Keratinocyte (primary cell): ENCODE data around the gene MPO. TPM values are rescaled to one million over a fixed set of nuclear protein-coding genes. Genes with fewer than 3 reads are reported as not detected.

Experiments used
- DNase-seq: peaks from one replicate; pipeline ENCODE4 v3.0.0-alpha.2; 2011; ENCODE audit warnings: low read depth, missing footprints, low spot score
- FAIRE-seq: peaks from 2 replicates; lab custom pipeline; 2011; peaks lifted over from hg19 to GRCh38; lab: Jason Lieb, UNC
- H2AFZ ChIP-seq: 2 replicates; pipeline ENCODE4 v1.6.0; 2012; ENCODE audit warnings: low read length, control low read depth, inconsistent platforms; ENCODE audit not compliant: control insufficient read depth
- H3K27ac ChIP-seq: 2 replicates; pipeline ENCODE4 v1.5.1; 2011; ENCODE audit warnings: low read length; ENCODE audit not compliant: control insufficient read depth, insufficient read depth
- H3K27me3 ChIP-seq: 3 replicates; pipeline ENCODE4 v1.6.0; 2011; ENCODE audit warnings: low read length; ENCODE audit not compliant: control insufficient read depth, insufficient read depth; ENCODE audit errors: extremely low read depth
- H3K36me3 ChIP-seq, 2 experiments: 2 replicates in 1 of 2; 3 replicates in 1 of 2; pipeline ENCODE4 v1.5.1; 2011; ENCODE audit warnings: low read length in 2 of 2, mild to moderate bottlenecking in 1 of 2; ENCODE audit not compliant: control insufficient read depth in 2 of 2, insufficient read depth in 2 of 2; ENCODE audit errors: extremely low read depth in 1 of 2
- H3K4me1 ChIP-seq: 3 replicates; pipeline ENCODE4 v1.5.1; 2011; ENCODE audit warnings: low read length; ENCODE audit not compliant: control insufficient read depth, insufficient read depth; ENCODE audit errors: extremely low read depth
- H3K4me2 ChIP-seq: 3 replicates; pipeline ENCODE4 v1.6.0; 2011; ENCODE audit warnings: low read depth, low read length; ENCODE audit not compliant: control insufficient read depth, insufficient read depth; ENCODE audit errors: extremely low read depth
- H3K4me3 ChIP-seq, 3 experiments: fragments of 200-600 bp in 1 of 3; sonication (generic) in 1 of 3; 2 replicates in 2 of 3; 3 replicates in 1 of 3; pipeline ENCODE4 v1.5.1; 2011 to 2016; ENCODE audit warnings: low read length in 3 of 3, mild to moderate bottlenecking in 3 of 3, control low read depth in 2 of 3, inconsistent platforms in 1 of 3, low read depth in 1 of 3, mixed read lengths in 1 of 3, mixed run types in 1 of 3, moderate library complexity in 1 of 3; ENCODE audit not compliant: control insufficient read depth in 2 of 3, insufficient read depth in 2 of 3; ENCODE audit errors: extremely low read depth in 1 of 3
- H3K79me2 ChIP-seq: 2 replicates; pipeline ENCODE4 v1.6.0; 2012; ENCODE audit warnings: low read length; ENCODE audit not compliant: control insufficient read depth, insufficient read depth
- H3K9ac ChIP-seq: 3 replicates; pipeline ENCODE4 v1.6.0; 2011; ENCODE audit warnings: low read length; ENCODE audit not compliant: control insufficient read depth, insufficient read depth; ENCODE audit errors: extremely low read depth
- H3K9me1 ChIP-seq: 3 replicates; pipeline ENCODE4 v1.6.0; 2011; ENCODE audit warnings: low read length; ENCODE audit not compliant: control insufficient read depth, insufficient read depth; ENCODE audit errors: extremely low read depth
- H3K9me3 ChIP-seq: 2 replicates; pipeline ENCODE4 v1.5.1; 2012; ENCODE audit warnings: low read depth, low read length; ENCODE audit not compliant: control insufficient read depth
- H4K20me1 ChIP-seq: 3 replicates; pipeline ENCODE4 v1.6.0; 2011; ENCODE audit warnings: low read length; ENCODE audit not compliant: control insufficient read depth, insufficient read depth; ENCODE audit errors: extremely low read depth
- EZH2 ChIP-seq: IDR thresholded peaks from one replicate; pipeline ENCODE4 v1.6.1; 2012; ENCODE audit warnings: inconsistent platforms, mild to moderate bottlenecking, low read length, moderate library complexity
- dilution Hi-C: fragments of 300-500 bp; cut with MboI; formaldehyde crosslinking; loops from one replicate; pipeline ENCODE4 v1.7.0; 2020; ENCODE audit warnings: low sequenced_read_pairs; ENCODE audit not compliant: extremely low pct_ligation_motif_present
- polyA plus RNA-seq, 5 experiments: library from polyadenylated mRNA; depleted of rRNA in 3 of 5; stranded (reverse) in 3 of 5; stranded (forward) in 1 of 5; unstranded in 1 of 5; fragments of >200 nt; gene quantifications; 1 replicate in 1 of 5; 2 replicates in 3 of 5; 3 replicates in 1 of 5; pipeline versions ENCODE4 v1.2.1 to v1.2.3, GENCODE V29; 2011 to 2012; ENCODE audit warnings: missing spikeins in 2 of 5, low read depth in 1 of 5, low replicate concordance in 1 of 5
- TF ChIP-seq, protein P1 (sequence below), 3 experiments: IDR thresholded peaks in 1 of 3; conservative IDR thresholded peaks in 1 of 3; optimal IDR thresholded peaks in 1 of 3; 2 replicates in 2 of 3; 3 replicates in 1 of 3; pipeline versions ENCODE3 to v1.5.1; 2011; ENCODE audit warnings: low read length in 3 of 3, mild to moderate bottlenecking in 3 of 3, moderate library complexity in 2 of 3, control low read depth in 1 of 3, inconsistent platforms in 1 of 3; ENCODE audit not compliant: insufficient read depth in 2 of 3; ENCODE audit errors: extremely low read depth in 1 of 3

MPO gene
- polyA plus RNA-seq, 1 donor (not counting 4 experiments of a cell fraction or from before 2014, with no cell fraction given) = not detected

DNA sequence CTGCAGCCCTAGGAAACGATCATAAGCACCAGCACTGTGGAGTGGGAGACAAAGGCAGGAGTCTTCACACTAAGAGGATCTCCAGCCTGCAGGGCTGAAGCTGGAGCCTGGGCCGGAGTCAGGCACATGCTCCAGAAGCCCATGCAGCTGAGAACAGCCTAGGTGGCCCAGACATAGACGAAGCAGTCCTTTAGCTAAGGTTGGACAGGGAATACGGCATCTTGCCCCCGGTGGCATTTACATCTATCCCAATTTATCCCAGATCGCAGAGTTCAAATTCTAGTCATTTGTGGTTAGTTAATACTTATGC lies 33.9 kb upstream of the MPO start:
- Histone ChIP-seq H3K36me3 (no peaks in the 10 kb centered on the region), H3K27me3 (no peaks in the 10 kb centered on the region), H3K9me1 (peaks cover 2% of the 10 kb centered on the region), H3K27ac (no peak overlapping the region), H3K4me1 (peaks cover 8% of the 10 kb centered on the region), H3K4me3 (no peak overlapping the region), H3K9me3 (no peaks in the 10 kb centered on the region), H3K9ac (no peak overlapping the region), H3K4me2 (no peak overlapping the region), H3K79me2 (no peaks in the 10 kb centered on the region), H4K20me1 (no peaks in the 10 kb centered on the region), H2AFZ (no peak overlapping the region)
- no peak for FAIRE-seq
- dilution Hi-C loops = no loop called here
- TF ChIP-seq, protein P1, sequence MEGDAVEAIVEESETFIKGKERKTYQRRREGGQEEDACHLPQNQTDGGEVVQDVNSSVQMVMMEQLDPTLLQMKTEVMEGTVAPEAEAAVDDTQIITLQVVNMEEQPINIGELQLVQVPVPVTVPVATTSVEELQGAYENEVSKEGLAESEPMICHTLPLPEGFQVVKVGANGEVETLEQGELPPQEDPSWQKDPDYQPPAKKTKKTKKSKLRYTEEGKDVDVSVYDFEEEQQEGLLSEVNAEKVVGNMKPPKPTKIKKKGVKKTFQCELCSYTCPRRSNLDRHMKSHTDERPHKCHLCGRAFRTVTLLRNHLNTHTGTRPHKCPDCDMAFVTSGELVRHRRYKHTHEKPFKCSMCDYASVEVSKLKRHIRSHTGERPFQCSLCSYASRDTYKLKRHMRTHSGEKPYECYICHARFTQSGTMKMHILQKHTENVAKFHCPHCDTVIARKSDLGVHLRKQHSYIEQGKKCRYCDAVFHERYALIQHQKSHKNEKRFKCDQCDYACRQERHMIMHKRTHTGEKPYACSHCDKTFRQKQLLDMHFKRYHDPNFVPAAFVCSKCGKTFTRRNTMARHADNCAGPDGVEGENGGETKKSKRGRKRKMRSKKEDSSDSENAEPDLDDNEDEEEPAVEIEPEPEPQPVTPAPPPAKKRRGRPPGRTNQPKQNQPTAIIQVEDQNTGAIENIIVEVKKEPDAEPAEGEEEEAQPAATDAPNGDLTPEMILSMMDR (optimal IDR thresholded peaks at IDR 0.05 in 1 of 3, IDR thresholded peaks at IDR 0.05 in 1 of 3, conservative IDR thresholded peaks at IDR 0.05 in 1 of 3; ENCODE audit: extremely low read depth in 1 of 3, insufficient read depth in 2 of 3, low read length in 3 of 3) = no peak
- TF ChIP-seq EZH2 = no peak
- DNase-seq = no peak

DNA sequence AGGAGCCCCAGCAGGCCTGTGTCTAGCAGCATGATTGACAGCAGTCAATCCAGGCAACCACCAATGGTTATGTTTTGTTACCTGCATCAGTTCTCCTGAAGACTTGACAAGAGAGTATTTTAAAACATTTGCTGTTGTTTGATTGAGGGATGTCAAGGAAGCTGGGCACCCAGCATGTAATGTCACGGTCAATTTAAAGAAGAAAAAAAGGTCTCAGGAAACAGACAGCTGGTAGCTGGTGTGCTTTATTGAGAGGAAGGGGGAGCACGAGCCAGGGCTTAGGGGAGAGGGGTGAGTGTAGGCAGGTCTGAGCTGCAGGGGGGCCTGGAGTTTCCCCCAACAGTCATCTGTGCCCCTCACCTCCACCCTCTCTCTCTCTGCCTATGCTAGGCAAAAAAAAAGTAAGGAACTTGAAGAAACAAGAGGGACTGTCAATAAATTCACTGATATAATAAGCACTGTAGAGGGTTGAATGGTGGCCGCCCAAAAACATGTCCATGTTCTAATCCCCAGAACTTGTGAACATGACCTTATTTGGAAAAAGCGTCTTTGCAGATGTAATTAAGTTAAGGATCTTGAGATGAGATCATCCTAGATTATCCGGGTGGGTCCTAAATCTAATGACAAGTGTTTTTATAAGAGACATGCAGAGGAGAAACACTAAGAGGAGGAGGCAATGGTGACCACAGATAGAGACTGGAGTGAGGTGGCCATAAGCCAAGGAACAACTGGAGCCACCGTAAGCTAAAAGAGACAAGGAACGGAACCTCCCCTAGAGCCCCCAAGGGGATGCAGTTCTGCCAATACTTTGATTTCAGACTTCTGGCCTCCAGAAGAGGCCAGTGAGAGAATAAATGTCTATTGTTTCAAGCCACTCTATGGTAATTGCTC lies 33.3 kb upstream of the MPO start:
- dilution Hi-C loops = no loop called here
- H3K9me3 ChIP-seq = no peaks in the 10 kb centered on the region
- no peak overlapping the region for H2AFZ ChIP-seq
- no peaks in the 10 kb centered on the region for H3K27me3 ChIP-seq
- no peaks in the 10 kb centered on the region for H3K79me2 ChIP-seq
- H3K4me3 ChIP-seq = no peak overlapping the region
- no peak overlapping the region for H3K27ac ChIP-seq
- H3K36me3 ChIP-seq = no peaks in the 10 kb centered on the region
- no peak overlapping the region for H3K9ac ChIP-seq
- FAIRE-seq (no peak), DNase-seq (no peak)
- H3K4me1 ChIP-seq = peaks cover 8% of the 10 kb centered on the region
- no peaks in the 10 kb centered on the region for H4K20me1 ChIP-seq
- peaks cover 2% of the 10 kb centered on the region for H3K9me1 ChIP-seq
- H3K4me2 ChIP-seq = no peak overlapping the region
- TF ChIP-seq, protein P1 (optimal IDR thresholded peaks at IDR 0.05 in 1 of 3, IDR thresholded peaks at IDR 0.05 in 1 of 3, conservative IDR thresholded peaks at IDR 0.05 in 1 of 3; ENCODE audit: extremely low read depth in 1 of 3, insufficient read depth in 2 of 3, low read length in 3 of 3) = no peak
- no peak for TF ChIP-seq EZH2
